Measurements from ENCODE around the gene SNIP1. TPM values are rescaled to one million over a fixed set of nuclear protein-coding genes. Genes with fewer than 3 reads are reported as not detected.
"Not testable (repeated sequence)": the region's sequence is repeated elsewhere in the genome, so short reads cannot be mapped to it uniquely, and the experiment has no call there.

SNIP1 gene
- total RNA-seq, 1 donor = 14.1 TPM

- not testable (repeated sequence) for H2AFZ ChIP-seq (ENCODE audit: low read length); H3K27ac ChIP-seq (ENCODE audit: low read depth, low read length); H3K27me3 ChIP-seq (ENCODE audit: insufficient read depth, low read length); H4K20me1 ChIP-seq (ENCODE audit: insufficient read depth, low read length); H3K36me3 ChIP-seq (ENCODE audit: insufficient read depth, low read length); DNase-seq (ENCODE audit: insufficient read length, low spot score, missing footprints); H3K4me2 ChIP-seq (ENCODE audit: insufficient read depth, low read length); H3K9me3 ChIP-seq (ENCODE audit: low read depth, low read length); H3K4me3 ChIP-seq (ENCODE audit: insufficient read depth, low read length)
- Histone ChIP-seq H3K4me1 (ENCODE audit: insufficient read depth, low read length) (peaks cover 13% of the 10 kb centered on the region), H3K79me2 (ENCODE audit: insufficient read depth, low read length) (peaks cover 13% of the 10 kb centered on the region)
Measured at GRCh38 chr1:37518241-37518640, 35.9 kb downstream of the SNIP1 start.

DNA sequence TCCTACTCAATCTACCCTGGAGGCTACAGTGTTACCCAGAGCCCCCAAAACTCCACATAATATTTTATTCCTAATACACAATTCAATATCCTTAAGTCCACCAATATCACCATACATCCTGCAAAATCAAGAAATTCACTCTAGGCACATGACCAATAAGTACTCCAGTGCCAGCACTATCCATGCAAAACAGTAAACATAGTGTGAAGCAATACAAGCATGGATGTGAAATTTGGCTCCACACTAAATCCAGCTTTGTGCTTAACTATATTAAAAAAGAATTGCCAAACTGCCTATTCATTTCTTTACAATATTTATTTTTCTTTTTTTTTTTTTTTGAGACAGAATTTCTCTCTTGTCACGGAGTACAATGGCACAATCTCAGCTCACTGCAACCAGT, 36.5 kb downstream of the SNIP1 start:
- H3K27ac ChIP-seq (ENCODE audit: low read depth, low read length) = no peak overlapping the region
- peaks cover 20% of the 10 kb centered on the region for H3K79me2 ChIP-seq (ENCODE audit: insufficient read depth, low read length)
- no peak overlapping the region for H3K4me2 ChIP-seq (ENCODE audit: insufficient read depth, low read length)
- no peaks in the 10 kb centered on the region for H3K9me3 ChIP-seq (ENCODE audit: low read depth, low read length)
- H4K20me1 ChIP-seq (ENCODE audit: insufficient read depth, low read length) = peaks cover 10% of the 10 kb centered on the region
- no peak overlapping the region for H3K4me3 ChIP-seq (ENCODE audit: insufficient read depth, low read length)
- H2AFZ ChIP-seq (ENCODE audit: low read length) = no peak overlapping the region
- H3K27me3 ChIP-seq (ENCODE audit: insufficient read depth, low read length) = no peaks in the 10 kb centered on the region
- peaks cover 14% of the 10 kb centered on the region for H3K4me1 ChIP-seq (ENCODE audit: insufficient read depth, low read length)
- DNase-seq (ENCODE audit: insufficient read length, low spot score, missing footprints) = no peak
- peaks cover 6% of the 10 kb centered on the region for H3K36me3 ChIP-seq (ENCODE audit: insufficient read depth, low read length)
- TF ChIP-seq, protein P1, sequence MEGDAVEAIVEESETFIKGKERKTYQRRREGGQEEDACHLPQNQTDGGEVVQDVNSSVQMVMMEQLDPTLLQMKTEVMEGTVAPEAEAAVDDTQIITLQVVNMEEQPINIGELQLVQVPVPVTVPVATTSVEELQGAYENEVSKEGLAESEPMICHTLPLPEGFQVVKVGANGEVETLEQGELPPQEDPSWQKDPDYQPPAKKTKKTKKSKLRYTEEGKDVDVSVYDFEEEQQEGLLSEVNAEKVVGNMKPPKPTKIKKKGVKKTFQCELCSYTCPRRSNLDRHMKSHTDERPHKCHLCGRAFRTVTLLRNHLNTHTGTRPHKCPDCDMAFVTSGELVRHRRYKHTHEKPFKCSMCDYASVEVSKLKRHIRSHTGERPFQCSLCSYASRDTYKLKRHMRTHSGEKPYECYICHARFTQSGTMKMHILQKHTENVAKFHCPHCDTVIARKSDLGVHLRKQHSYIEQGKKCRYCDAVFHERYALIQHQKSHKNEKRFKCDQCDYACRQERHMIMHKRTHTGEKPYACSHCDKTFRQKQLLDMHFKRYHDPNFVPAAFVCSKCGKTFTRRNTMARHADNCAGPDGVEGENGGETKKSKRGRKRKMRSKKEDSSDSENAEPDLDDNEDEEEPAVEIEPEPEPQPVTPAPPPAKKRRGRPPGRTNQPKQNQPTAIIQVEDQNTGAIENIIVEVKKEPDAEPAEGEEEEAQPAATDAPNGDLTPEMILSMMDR (IDR thresholded peaks at IDR 0.05; ENCODE audit: extremely low read depth, low read depth, low read length) = no peak

GRCh38 chr1:37515185-37516034, 38.7 kb downstream of the SNIP1 start:
- peak overlapping the region; percentile 91 for H3K4me3 ChIP-seq (ENCODE audit: insufficient read depth, low read length)
- no peaks in the 10 kb centered on the region for H3K9me3 ChIP-seq (ENCODE audit: low read depth, low read length)
- H3K27me3 ChIP-seq (ENCODE audit: insufficient read depth, low read length) = no peaks in the 10 kb centered on the region
- peaks cover 14% of the 10 kb centered on the region for H3K4me1 ChIP-seq (ENCODE audit: insufficient read depth, low read length)
- peaks cover 32% of the 10 kb centered on the region for H3K79me2 ChIP-seq (ENCODE audit: insufficient read depth, low read length)
- peak; percentile 82 for DNase-seq (ENCODE audit: insufficient read length, low spot score, missing footprints)
- H2AFZ ChIP-seq (ENCODE audit: low read length) = peak overlapping the region; percentile 100
- peak overlapping the region; percentile 91 for H3K27ac ChIP-seq (ENCODE audit: low read depth, low read length)
- TF ChIP-seq, protein P1 (IDR thresholded peaks at IDR 0.05; ENCODE audit: extremely low read depth, low read depth, low read length) = no peak
- peaks cover 12% of the 10 kb centered on the region for H4K20me1 ChIP-seq (ENCODE audit: insufficient read depth, low read length)
- H3K4me2 ChIP-seq (ENCODE audit: insufficient read depth, low read length) = peak overlapping the region; percentile 95
- peaks cover 19% of the 10 kb centered on the region for H3K36me3 ChIP-seq (ENCODE audit: insufficient read depth, low read length)

DNA sequence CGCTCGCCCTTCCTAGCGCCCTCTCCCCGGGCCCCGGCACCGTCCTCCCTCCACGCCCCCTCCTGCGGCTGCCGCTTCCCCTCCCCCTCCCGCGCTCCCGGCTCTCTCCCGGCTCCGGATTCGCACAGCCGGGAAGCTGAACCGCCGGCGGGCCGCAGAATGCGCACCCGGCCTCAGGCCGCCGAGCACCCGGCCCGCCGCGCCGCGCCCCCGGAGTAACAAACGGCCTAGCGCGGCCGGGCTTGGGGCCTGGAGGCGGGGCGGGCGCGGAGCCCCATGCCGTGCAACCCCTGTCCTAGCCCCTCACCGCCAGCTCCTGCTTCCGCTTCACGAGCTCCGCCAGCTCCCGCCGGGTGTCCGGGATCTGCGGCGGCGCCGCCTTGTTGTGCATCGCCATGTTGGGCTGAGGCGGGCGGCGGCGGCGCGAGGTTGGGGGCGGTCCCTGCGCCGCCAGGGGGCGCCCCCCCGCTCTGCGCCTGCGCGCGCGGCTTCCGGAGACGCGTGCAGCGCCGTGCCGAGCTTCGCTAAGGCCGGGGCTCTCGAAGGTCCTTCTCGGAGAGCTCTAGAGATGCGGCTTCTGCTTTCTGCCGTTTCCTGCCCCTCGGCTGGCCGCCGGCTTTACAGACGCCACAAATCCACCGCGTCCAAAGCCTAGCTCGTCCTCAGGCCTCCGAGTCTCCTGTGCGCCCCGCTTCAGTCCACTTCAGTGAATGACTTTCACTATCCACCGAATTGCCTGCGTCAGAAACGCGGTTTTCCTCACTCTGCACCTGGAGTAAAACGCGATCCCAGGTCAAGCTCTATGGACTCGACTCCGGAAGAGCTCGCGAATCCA, 39.5 kb downstream of the SNIP1 start, which contains the start of gene MEAF6:
Gene MEAF6 (minus strand): TSS at position 417 of the 835 bp plus-strand sequence. CDS start 20 bp downstream, at position 397.
- H3K4me3 ChIP-seq (ENCODE audit: insufficient read depth, low read length) = peak within 1 kb of the TSS; percentile 91
- H3K9me3 ChIP-seq (ENCODE audit: low read depth, low read length) = no peaks in the 10 kb centered on the region
- TF ChIP-seq, protein P1 (IDR thresholded peaks at IDR 0.05; ENCODE audit: extremely low read depth, low read depth, low read length) = peak; percentile 47
- H3K27me3 ChIP-seq (ENCODE audit: insufficient read depth, low read length) = no peaks in the 10 kb centered on the region
- DNase-seq (ENCODE audit: insufficient read length, low spot score, missing footprints) = peak; percentile 99
- peaks cover 20% of the 10 kb centered on the region for H3K36me3 ChIP-seq (ENCODE audit: insufficient read depth, low read length)
- H3K4me1 ChIP-seq (ENCODE audit: insufficient read depth, low read length) = peaks cover 14% of the 10 kb centered on the region
- H4K20me1 ChIP-seq (ENCODE audit: insufficient read depth, low read length) = peaks cover 12% of the 10 kb centered on the region
- peak within 1 kb of the TSS; percentile 91 for H3K27ac ChIP-seq (ENCODE audit: low read depth, low read length)
- peaks cover 32% of the 10 kb centered on the region for H3K79me2 ChIP-seq (ENCODE audit: insufficient read depth, low read length)
- peak within 1 kb of the TSS; percentile 95 for H3K4me2 ChIP-seq (ENCODE audit: insufficient read depth, low read length)
- H2AFZ ChIP-seq (ENCODE audit: low read length) = peak within 1 kb of the TSS; percentile 100
